Pancreas (tissue), 10 donors: Measurements from ENCODE around the gene PYCR2. TPM values are rescaled to one million over a fixed set of nuclear protein-coding genes. Genes with fewer than 3 reads are reported as not detected.

Experiments used
- ATAC-seq, 4 donors: fragments of 200-7000 bp; cut with Tn5 transposase; one replicate each; pipeline versions ENCODE4 v1.8.0 to v1.9.1; 2020; ENCODE audit warnings: mild to moderate bottlenecking in 4 of 4, moderate library complexity in 4 of 4
- DNase-seq, 6 donors: peaks; one replicate each; pipeline ENCODE4 v3.0.0-alpha.2; 2020
- FAIRE-seq: peaks from 2 replicates; lab custom pipeline; 2012; peaks lifted over from hg19 to GRCh38; lab: Jason Lieb, UNC
- H3K27ac ChIP-seq, 4 donors: fragments of 200-600 bp; sonication (generic); 1 replicate in 3 of 4; 2 replicates in 1 of 4; pipeline versions ENCODE4 v1.5.0 to v1.8.0; 2020
- H3K27me3 ChIP-seq, 4 donors: fragments of 200-600 bp; one replicate each; pipeline ENCODE4 v1.8.0; 2021
- H3K36me3 ChIP-seq, 3 donors: fragments of 200-600 bp; sonication (generic) in 1 of 3; one replicate each; pipeline versions ENCODE4 v1.5.0 to v1.8.0; 2020 to 2021
- H3K4me1 ChIP-seq, 3 donors: fragments of 200-600 bp; one replicate each; pipeline ENCODE4 v1.8.0; 2021
- H3K4me3 ChIP-seq, 4 donors: fragments of 200-600 bp; sonication (generic) in 2 of 4; one replicate each; pipeline versions ENCODE4 v1.5.0 to v1.8.0; 2020 to 2021
- H3K9me3 ChIP-seq, 4 donors: fragments of 200-600 bp; one replicate each; pipeline ENCODE4 v1.8.0; 2021
- WGBS, 2 donors: extraction: QIAGEN DNeasy Blood & Tissue Kit; methylation state at CpG; one replicate each; pipeline ENCODE4 v1.1.7; 2013; 5-methylcytosine and 5-hydroxymethylcytosine counted together
- intact Hi-C, 3 donors: fragments of 100-400 bp; cut with DNase I; formaldehyde crosslinking; loops; one replicate each; pipeline versions ENCODE4 v1.11.1 to v1.14.2; 2022
- polyA plus RNA-seq, 2 donors: library from polyadenylated mRNA; stranded (reverse); fragments of 200-250 nt; gene quantifications; one replicate each; pipeline ENCODE4 v1.2.3, GENCODE V29; 2013
- total RNA-seq, 6 donors: library from RNA; stranded (reverse); fragmentation: NEBNext Ultra II Directional in 4 of 6; extraction: Animal tissue kit (Norgen Biotek cat#: 25700) in 4 of 6; gene quantifications; one replicate each; pipeline versions ENCODE4 v1.2.1 to v1.2.4, GENCODE V29; 2021 to 2023
- TF ChIP-seq, protein P1 (sequence below), 4 donors: fragments of 200-600 bp; sonication (generic) in 3 of 4; IDR thresholded peaks; one replicate each; pipeline versions ENCODE4 v1.5.0 to v1.8.0; 2021; ENCODE audit warnings: antibody characterized with exemption in 4 of 4
- donor health status: healthy with polysubstance abuse.
- donor health status: DM: no; HTN: no; CAD: no; lungs with moderate emphysema.
- donor health status: DM: no; HTN: no; CAD: no.
- donor health status: control.
- donor health status: control.
- donor health status: Bipolar disorder and iron deficiency.
- donor health status: DM: yes; HTN: yes; CAD: no.
- donor health status: DM: no; HTN: no; CAD: no.
- donor health status: DM: no; HTN: no; CAD: no.
- donor health status: DM: yes; HTN: yes; CAD: no.

The PYCR2 gene
- total and polyA plus RNA-seq, 8 donors, result 21.3 to 88.9 (median 34.7) TPM

GRCh38 chr1:225965231-225965630 lies 41.2 kb upstream of the PYCR2 start:
- FAIRE-seq, result no peak
- Histone ChIP-seq H3K4me1 (no peaks in the 10 kb centered on the region), H3K27me3 (no peaks in the 10 kb centered on the region), H3K36me3 (no peaks in the 10 kb centered on the region), H3K27ac (no peak overlapping the region), H3K4me3 (no peak overlapping the region), H3K9me3 (no peaks in the 10 kb centered on the region)
- TF ChIP-seq, protein P1, sequence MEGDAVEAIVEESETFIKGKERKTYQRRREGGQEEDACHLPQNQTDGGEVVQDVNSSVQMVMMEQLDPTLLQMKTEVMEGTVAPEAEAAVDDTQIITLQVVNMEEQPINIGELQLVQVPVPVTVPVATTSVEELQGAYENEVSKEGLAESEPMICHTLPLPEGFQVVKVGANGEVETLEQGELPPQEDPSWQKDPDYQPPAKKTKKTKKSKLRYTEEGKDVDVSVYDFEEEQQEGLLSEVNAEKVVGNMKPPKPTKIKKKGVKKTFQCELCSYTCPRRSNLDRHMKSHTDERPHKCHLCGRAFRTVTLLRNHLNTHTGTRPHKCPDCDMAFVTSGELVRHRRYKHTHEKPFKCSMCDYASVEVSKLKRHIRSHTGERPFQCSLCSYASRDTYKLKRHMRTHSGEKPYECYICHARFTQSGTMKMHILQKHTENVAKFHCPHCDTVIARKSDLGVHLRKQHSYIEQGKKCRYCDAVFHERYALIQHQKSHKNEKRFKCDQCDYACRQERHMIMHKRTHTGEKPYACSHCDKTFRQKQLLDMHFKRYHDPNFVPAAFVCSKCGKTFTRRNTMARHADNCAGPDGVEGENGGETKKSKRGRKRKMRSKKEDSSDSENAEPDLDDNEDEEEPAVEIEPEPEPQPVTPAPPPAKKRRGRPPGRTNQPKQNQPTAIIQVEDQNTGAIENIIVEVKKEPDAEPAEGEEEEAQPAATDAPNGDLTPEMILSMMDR (IDR thresholded peaks at IDR 0.05), result no peak
- no peak for DNase-seq
- intact Hi-C loops, result no loop called here
- WGBS, 2 donors, result 54 to 60% methylated on average over 5 of the region's 5 CpGs
- ATAC-seq, result no peak

- intact Hi-C loops, result no loop called here
- 89 to 92% methylated on average over 15 of the region's 15 CpGs for WGBS, 2 donors
- DNase-seq (no peak), ATAC-seq (no peak), FAIRE-seq (no peak)
- Histone ChIP-seq H3K27ac (no peak overlapping the region), H3K27me3 (no peaks in the 10 kb centered on the region), H3K36me3 (no peaks in the 10 kb centered on the region), H3K4me3 (no peak overlapping the region), H3K4me1 (no peaks in the 10 kb centered on the region), H3K9me3 (no peaks in the 10 kb centered on the region)
- TF ChIP-seq, protein P1 (IDR thresholded peaks at IDR 0.05), result no peak
Observed at GRCh38 chr1:225963735-225964530, 39.9 kb upstream of the PYCR2 start.

DNA sequence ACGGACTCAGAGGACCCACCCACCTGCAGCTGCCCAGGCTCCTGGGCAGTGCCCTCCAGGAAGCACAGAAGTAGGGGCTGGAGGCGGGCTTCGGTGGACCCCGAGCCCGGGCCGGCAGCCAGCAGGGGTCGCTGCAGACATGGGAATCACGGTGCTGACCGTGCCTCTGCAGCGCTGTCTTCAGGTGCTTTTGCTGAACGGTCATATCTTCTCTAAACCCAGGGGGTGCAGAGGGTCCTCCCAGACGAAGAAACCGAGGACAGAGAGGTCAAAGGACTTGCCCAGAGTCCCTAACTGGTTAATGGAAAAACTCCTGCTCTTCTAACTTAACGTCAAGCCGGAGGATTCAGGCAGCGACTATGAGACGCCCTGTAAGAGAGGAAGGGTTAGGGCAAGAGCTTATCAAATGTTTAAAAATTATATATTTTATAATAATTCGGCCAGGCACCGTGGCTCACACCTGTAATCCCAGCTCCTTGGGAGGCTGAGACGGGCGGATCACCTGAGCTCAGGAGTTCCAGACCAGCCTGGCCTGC lies 38.5 kb upstream of the PYCR2 start:
- DNase-seq, result peak; percentile 47 to 93 (median 68)
- Histone ChIP-seq H3K27ac (no peak overlapping the region), H3K9me3 (no peaks in the 10 kb centered on the region), H3K36me3 (no peaks in the 10 kb centered on the region), H3K4me1 (no peaks in the 10 kb centered on the region), H3K4me3 (no peak overlapping the region), H3K27me3 (no peaks in the 10 kb centered on the region)
- TF ChIP-seq, protein P1 (IDR thresholded peaks at IDR 0.05), result peak; percentile 57 to 75 (median 64)
- 19 to 25% methylated on average over 21 of the region's 21 CpGs for WGBS, 2 donors
- intact Hi-C loops, result no loop called here
- peak; percentile 89 to 96 (median 93) for ATAC-seq
- no peak for FAIRE-seq

DNA sequence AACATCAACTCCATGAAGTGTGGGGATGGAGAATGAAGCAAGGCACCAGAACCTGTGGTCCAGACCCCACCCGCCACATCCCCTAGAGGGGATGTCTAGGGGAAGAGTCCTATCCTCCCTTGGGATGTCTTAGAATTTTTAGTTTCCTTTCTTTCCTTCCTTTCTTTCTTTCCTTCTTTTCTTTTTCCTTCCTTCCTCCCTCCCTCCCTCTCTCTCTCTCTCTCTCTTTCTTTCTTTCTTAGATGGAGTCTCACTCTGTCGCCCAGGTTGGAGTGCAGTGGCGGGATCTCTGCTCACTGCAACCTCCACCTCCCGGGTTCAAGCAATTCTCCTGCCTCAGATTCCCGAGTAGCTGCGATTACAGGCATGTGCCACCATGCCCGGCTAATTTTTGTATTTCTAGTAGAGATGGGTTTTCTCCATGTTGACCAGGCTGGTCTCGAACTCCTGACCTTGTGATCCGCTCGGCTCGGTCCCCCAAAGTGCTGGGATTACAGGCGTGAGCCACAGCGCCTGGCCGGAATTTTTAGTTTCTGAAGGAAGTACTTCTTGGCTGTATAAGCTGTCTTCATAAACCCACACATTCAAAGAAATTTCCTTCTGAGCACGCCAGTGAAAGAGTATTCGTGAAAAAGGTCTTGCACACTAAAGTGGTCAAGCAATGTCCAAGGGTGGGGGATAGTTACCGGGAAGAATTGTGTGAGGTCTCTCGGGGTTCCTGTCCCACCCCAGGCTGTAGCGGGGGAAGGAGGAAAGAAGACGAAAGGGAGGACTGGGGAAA lies 37.8 kb upstream of the PYCR2 start:
- TF ChIP-seq, protein P1 (IDR thresholded peaks at IDR 0.05), result no peak
- DNase-seq (no peak), ATAC-seq (peak in 3 of 4 donors; percentile 25 to 55 (median 28)), FAIRE-seq (no peak)
- no peaks in the 10 kb centered on the region for H3K36me3 ChIP-seq
- H3K9me3 ChIP-seq, result no peaks in the 10 kb centered on the region
- intact Hi-C loops, result no loop called here
- H3K4me3 ChIP-seq, result no peak overlapping the region
- no peaks in the 10 kb centered on the region for H3K4me1 ChIP-seq
- WGBS, 2 donors, result 48 to 56% methylated on average over 20 of the region's 20 CpGs
- H3K27me3 ChIP-seq, result no peaks in the 10 kb centered on the region
- H3K27ac ChIP-seq, result no peak overlapping the region
